GM18520 (cell line): ENCODE measurements around the gene SMOC2.
"Not testable (repeated sequence)": the region's sequence is repeated elsewhere in the genome, so short reads cannot be mapped to it uniquely, and the experiment has no call there.

ENCODE experiments used
- ATAC-seq: cut with Tn5 transposase; IDR thresholded peaks from one replicate; pipeline ENCODE4 v1.9.1; 2021; ENCODE audit not compliant: unreplicated experiment

SMOC2 gene

GRCh38 chr6:168699631-168700295 is 258.8 kb downstream of the SMOC2 start:
- ATAC-seq = no peak

GRCh38 chr6:168700880-168701279 is 259.9 kb downstream of the SMOC2 start:
- ATAC-seq = no peak

- no peak for ATAC-seq
Observed at GRCh38 chr6:168703990-168704389, 263.0 kb downstream of the SMOC2 start.

- no peak for ATAC-seq
Observed at GRCh38 chr6:168704678-168705077, 263.7 kb downstream of the SMOC2 start.

DNA sequence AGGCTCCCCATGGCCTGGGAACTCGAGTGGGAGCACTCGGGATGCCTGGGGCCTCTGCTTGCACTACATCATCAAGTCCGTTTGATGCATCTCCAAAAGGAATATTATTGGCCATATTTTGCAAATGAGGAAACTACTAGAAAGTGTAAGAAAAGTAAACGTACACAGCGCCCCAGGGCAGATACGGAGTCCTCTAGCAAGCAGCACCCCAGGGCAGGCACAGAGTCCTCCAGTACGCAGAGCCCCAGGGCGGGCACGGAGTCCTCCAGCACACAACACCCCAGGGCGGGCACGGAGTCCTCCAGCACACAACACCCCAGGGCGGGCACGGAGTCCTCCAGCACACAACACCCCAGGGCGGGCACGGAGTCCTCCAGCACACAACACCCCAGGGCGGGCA is 264.3 kb downstream of the SMOC2 start:
- ATAC-seq = not testable (repeated sequence)

- no peak for ATAC-seq
Observed at GRCh38 chr6:168706471-168707177, 265.6 kb downstream of the SMOC2 start.

DNA sequence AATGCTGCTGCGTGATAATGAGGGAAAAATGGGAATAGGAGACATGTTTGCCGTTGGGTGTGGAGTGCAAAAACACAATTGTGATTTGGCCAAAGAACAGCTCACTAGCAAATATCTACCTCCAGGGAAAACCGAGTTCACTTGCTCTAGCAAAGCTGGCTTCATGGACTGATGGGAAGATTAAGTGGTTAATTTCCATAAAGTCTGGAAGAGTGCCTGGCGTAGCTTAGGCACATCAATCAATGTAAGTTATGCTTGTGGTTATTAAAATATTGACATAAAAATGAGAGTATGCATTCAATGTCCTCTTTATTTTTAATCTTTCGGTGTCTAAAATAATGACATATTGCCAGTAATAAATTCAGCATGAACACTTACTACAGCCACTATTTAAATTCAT is 267.5 kb downstream of the SMOC2 start:
- ATAC-seq = no peak

- ATAC-seq = no peak
Observed at GRCh38 chr6:168708984-168709383, 268.0 kb downstream of the SMOC2 start.

- no peak for ATAC-seq
Observed at GRCh38 chr6:168709390-168709789, 268.4 kb downstream of the SMOC2 start.

GRCh38 chr6:168709991-168710390 is 269.0 kb downstream of the SMOC2 start:
- no peak for ATAC-seq

DNA sequence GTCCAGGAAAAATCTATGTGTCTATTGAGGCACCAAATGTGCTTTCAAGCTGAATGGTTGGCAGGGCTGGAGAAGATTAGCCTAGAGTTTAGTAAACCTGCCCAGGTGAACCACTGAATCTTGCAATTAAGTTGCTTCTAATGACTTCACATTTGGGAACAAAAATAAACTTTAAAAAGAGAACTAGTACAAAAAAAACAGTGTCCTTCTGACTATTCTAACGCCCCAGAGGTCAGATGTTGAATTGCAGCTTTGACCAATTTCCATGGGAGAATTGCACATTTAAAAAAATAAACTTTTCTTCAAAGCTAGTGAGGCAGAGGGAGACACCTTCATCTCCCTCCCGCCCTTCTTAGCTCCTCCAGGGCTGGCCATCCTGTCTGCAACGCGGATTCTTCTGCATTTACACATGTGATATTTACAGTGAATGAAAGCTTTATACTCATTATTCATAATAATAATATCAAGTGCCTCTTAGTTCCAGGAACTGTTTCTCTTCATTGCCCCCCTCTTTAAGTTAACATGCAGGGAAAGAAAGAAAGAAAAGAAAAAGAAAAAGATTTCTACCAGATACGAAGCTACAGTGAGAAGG is 270.2 kb downstream of the SMOC2 start:
- no peak for ATAC-seq

- no peak for ATAC-seq
Observed at GRCh38 chr6:168711666-168712300, 270.8 kb downstream of the SMOC2 start.

DNA sequence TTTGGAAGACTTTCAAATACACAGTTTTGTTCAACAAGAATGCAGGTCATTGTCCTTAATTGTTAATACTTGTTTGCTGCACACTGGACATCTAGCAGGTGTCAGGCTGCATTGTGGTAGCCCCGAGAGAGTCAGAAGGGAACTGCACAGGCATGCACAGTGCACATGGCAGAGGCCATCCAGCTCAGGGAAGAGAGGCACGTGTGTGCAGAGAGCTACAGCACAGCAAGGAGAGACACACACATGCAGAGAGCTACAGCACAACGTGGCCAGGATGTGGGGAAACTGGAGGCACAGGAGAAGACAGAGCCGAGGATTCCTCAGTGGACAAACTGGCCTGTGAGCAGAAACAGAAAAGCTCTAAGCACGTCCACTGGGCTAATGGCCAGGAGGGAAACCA is 272.0 kb downstream of the SMOC2 start:
- ATAC-seq = no peak

DNA sequence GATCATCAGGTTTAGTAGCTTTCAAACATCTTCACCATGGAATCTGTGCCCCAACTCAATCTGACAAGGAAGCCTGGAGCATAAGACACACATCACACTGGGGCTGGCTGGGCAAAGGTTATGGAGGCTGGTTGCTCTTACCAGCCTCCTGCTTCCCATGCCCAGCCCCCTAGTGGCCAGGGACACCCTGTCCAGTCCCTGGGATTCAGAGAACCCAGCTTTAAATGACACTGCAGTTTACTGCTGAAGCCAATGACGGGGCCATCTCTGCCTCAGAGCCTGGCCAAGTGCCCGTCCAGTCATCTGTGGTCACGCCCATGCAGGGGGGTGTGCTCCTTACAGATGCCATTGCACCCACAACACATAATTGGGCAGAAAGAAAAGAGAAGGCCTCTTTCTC is 272.9 kb downstream of the SMOC2 start:
- ATAC-seq = no peak

DNA sequence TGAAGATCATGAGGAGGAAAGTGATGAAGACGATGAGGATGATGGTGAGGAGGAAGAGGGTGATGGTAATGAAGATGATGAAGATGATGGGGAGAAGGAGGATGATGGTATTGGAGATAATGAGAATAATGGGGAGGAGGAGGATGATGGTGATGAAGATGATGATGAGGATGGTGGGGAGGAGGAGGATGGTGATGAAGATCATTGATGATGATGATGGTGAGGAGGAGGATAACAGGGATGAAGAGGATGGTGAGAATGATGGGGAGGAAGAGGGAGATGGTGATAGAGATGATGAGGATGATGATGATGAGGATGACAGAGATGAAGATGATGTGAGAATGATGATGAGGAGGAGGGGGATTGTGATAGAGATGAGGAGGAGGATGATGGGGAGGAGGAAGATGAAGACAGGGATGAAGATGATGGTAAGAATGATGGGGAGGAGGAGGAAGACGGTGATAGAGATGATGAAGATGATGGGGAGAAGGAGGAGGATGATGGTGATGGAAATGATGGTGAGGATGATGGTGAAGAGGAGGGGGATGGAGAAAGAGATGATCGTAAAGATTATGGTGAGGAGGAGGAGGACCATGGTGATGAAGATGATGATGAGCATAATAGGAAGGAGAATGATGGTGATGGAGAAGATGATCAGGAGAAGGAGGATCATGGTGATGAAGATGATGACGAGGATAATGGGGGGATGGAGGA is 273.7 kb downstream of the SMOC2 start:
- ATAC-seq = no peak

DNA sequence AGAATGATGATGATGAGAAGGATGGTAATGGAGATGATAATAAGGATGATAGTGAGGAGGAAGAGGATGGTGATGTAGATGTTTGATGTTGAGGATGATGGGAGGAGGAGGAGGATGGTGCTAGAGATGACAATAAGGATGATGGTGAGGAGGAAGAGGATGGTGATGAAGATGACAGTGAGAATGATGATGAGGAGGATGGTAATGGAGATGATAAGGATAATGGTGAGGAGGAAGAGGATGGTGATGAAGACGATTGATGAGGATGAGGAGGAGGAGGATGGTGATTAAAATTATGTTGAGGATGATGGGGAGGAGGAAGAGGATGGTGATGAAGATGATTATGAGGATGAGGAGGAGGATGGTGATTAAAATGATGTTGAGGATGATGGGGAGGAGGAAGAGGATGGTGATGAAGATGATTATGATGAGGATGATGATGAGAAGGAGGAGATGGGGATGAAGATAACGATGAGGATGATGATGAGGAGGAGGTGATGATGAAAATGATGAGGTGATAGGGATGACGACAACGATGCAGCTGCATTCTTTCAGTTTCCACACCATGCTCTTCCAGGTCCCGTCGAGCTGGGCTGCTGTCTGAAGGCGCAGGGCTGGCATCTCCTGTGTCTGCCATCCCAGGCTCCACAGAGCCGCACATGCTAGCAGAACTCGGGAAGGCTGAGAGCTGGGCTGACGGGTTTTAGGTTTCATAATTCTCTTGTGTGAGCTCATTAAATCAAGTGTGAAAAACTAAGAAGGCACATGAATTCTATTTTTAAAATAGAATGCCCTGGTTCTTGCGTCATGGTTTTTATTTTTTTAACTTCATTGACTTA is 274.9 kb downstream of the SMOC2 start:
- ATAC-seq = no peak

DNA sequence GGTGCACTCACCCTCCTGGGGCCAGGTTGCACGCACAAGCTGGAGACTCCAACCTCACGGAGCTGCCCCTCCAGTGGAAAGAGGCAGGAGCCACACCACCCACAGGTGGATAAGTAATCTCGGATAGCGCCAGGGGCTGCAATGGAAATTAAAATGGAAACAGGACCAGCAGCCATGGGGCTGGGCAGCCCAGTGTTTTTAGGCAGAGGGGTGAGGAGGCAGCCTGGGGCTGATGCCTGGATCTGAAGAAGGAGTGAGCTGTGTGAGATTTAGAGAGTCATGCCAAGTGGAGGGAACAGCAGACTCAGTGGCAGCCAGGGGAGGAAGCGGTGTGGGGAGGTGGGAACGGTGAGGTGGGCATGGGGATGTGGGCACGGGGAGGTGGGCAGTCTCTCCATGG is 275.6 kb downstream of the SMOC2 start:
- no peak for ATAC-seq

- no peak for ATAC-seq
Observed at GRCh38 chr6:168717491-168717890, 276.5 kb downstream of the SMOC2 start.
